Erythroblast (primary cell): ENCODE measurements around the gene INHBA.

Experiments
- DNase-seq, 2 experiments: peaks; one replicate each; lab custom pipeline; 2025; lab: John Stamatoyannopoulos, UW
- GATA1 ChIP-seq: IDR thresholded peaks from 2 replicates; pipeline ENCODE4 v1.6.1; 2011; ENCODE audit warnings: low read depth, mild to moderate bottlenecking, control low read depth, low read length, moderate library complexity
- POLR2A ChIP-seq: IDR thresholded peaks from 2 replicates; pipeline ENCODE4 v1.6.1; 2011; ENCODE audit warnings: mild to moderate bottlenecking, low read length

The INHBA gene

GRCh38 chr7:41702635-41703371 is at the start of gene INHBA:
INHBA (minus strand) TSS chr7:41703090; CDS start chr7:41700374, 2,716 bp downstream.
- no peak for DNase-seq
- TF ChIP-seq POLR2A (no peak), GATA1 (no peak)

GRCh38 chr7:41752615-41753014 is 49.7 kb upstream of the INHBA start:
- TF ChIP-seq POLR2A (no peak), GATA1 (no peak)
- no peak for DNase-seq

- DNase-seq: no peak
- no peak for TF ChIP-seq POLR2A
- no peak for TF ChIP-seq GATA1
Measured at GRCh38 chr7:41750661-41751540, 48.0 kb upstream of the INHBA start.

GRCh38 chr7:41747961-41748360 is 45.1 kb upstream of the INHBA start:
- DNase-seq: peak; percentile 2 to 29
- TF ChIP-seq GATA1 (no peak), POLR2A (no peak)

- TF ChIP-seq GATA1 (no peak), POLR2A (no peak)
- no peak for DNase-seq
Measured at GRCh38 chr7:41745451-41745850, 42.6 kb upstream of the INHBA start.

GRCh38 chr7:41744161-41744560 is 41.3 kb upstream of the INHBA start:
- no peak for DNase-seq
- TF ChIP-seq GATA1 (no peak), POLR2A (no peak)

- TF ChIP-seq GATA1: no peak
- no peak for TF ChIP-seq POLR2A
- no peak for DNase-seq
Measured at GRCh38 chr7:41742401-41743020, 39.6 kb upstream of the INHBA start.

GRCh38 chr7:41738806-41739205 is 35.9 kb upstream of the INHBA start:
- no peak for DNase-seq
- TF ChIP-seq POLR2A (no peak), GATA1 (no peak)

- TF ChIP-seq GATA1: no peak
- no peak for TF ChIP-seq POLR2A
- no peak for DNase-seq
Measured at GRCh38 chr7:41738336-41738735, 35.4 kb upstream of the INHBA start.

- DNase-seq: no peak
- TF ChIP-seq GATA1 (no peak), POLR2A (no peak)
Measured at GRCh38 chr7:41735206-41735605, 32.3 kb upstream of the INHBA start.

- no peak for TF ChIP-seq GATA1
- no peak for TF ChIP-seq POLR2A
- DNase-seq: no peak
Measured at GRCh38 chr7:41732843-41733306, 30.0 kb upstream of the INHBA start.

- no peak for DNase-seq
- no peak for TF ChIP-seq GATA1
- TF ChIP-seq POLR2A: no peak
Measured at GRCh38 chr7:41732436-41732785, 29.5 kb upstream of the INHBA start.

GRCh38 chr7:41731493-41732435 is 28.9 kb upstream of the INHBA start:
- DNase-seq: no peak
- no peak for TF ChIP-seq POLR2A
- TF ChIP-seq GATA1: no peak
